CD4-positive, alpha-beta T cell treated with Interleukin-1 beta for 1 hour (primary cell): ENCODE data around the gene PCED1A.

Source experiments
- DNase-seq, 2 donors: peaks; one replicate each; pipeline ENCODE4 v3.0.0-alpha.2; 2020 to 2022

PCED1A gene, protein sequence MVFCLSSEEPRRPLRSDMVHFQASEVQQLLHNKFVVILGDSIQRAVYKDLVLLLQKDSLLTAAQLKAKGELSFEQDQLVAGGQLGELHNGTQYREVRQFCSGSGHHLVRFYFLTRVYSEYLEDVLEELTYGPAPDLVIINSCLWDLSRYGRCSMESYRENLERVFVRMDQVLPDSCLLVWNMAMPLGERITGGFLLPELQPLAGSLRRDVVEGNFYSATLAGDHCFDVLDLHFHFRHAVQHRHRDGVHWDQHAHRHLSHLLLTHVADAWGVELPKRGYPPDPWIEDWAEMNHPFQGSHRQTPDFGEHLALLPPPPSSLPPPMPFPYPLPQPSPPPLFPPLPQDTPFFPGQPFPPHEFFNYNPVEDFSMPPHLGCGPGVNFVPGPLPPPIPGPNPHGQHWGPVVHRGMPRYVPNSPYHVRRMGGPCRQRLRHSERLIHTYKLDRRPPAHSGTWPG

DNA sequence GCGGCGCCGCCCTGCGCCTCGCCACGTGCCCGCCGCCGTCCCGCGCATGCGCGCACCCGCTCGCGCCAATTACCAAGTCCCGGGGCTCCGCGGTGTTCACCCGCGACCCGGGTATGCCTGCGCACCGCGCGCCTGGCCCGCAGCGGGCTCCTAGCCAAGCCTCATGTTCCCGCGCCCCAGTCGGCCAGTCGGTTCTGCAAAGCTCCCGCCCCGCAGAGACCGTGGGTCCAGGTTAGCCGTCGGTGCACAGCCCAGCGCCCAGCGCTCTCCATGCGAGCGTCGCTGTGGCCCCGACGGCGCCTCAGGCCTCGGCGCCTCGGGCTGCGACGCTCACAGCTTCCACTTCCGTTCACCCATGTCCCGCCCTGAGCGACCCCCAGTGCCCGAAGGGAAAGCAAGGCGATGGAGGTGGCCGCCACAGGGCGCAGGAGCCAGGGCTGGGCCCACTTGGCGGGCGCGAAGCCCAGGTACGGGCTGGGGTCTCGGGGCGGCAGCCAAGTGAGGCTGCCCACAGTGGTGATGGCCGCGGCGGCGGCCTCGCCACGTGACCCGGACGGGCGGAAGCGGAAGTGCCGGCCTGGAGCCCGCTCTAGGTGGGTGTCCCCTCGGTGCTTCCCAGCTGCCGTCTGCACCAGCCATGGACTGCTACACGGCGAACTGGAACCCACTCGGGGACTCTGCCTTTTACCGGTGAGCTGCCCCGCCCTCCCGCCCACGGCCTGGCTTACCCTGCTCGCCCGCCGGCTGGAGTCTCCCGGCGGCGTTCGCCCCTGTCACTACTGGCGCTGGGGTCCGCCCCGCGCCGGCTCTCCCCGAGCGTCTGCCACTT lies at the start of gene PCED1A, which contains the start of gene VPS16:
Gene PCED1A, minus strand, starts transcription at position 518 of the 829 bp plus-strand sequence. CDS start 743 bp downstream, outside the sequence.
Gene VPS16, plus strand, starts transcription at position 608 of the 829 bp plus-strand sequence. Its CDS starts 30 bp downstream, at position 638.
- DNase-seq, result peak; percentile 88 to 89

DNA sequence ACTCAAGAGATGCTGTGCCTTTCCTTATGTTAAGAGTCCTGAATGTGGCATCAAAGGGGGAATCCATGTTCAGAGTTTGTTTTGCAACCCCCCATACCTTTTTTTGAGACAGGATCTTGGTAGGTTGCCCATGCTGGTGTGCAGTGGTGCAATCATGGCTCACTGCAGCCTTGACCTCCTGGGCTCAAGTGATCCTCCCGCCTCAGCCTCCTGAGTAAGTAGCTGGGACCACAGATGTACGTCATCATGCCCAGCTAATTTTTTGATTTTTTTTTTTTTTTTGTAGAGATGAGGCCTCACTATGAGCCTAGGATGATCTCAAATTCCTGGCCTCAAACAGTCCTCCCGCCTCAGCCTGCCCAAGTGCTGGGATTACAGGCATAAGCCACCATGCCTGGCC lies 49.3 kb upstream of the PCED1A start:
- DNase-seq, result no peak

DNA sequence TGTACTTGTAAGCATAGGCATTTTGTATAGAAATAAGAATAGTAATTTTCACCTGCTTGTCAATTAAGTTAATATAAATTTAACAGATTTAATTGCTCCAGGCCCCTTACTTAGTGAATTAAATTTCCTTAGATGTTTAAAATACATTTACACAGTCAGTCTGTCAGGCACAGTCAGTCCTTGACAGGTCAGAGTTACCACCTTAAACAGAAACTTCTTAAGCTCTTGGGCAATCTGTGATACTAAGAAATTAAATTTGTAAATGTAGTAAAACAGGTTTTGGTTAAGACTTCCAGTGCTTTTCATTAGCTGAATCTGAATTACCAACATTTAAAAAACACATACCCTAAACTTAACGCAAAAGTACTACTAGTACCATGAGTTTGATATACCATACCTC lies 48.8 kb upstream of the PCED1A start:
- DNase-seq, result no peak

DNA sequence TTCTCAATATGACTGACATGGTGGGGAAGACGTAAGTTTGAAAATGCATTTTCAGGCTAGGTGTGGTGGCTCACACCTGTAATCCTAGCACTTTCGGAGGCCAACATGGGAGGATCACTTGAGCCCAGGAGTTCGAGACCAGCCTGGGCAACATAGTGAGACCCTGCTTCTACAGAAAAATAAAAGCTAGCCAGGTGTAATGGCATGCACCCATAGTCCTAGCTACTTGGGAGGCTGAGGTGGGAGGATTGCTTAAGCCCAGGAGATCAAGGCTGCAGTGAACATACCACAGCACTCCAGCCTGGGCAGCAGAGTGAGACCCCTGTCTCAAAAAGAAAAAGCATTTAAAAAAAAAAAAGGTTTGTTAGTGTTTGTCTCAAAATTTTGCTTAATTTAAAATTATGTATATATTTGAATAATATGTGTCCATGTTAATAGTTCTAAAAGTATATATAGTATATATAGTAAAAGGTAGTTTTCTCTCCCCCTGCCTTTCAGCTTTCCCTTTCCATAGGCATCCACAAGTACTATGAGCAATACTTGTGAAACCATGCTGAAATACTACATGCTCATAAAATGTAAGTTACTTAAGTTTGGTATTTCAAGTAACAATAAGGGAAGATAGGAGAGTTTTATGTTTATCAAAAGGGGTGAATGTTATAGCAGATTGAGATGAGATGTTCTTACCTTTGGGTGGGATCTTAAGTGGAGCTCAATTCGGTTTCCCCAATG lies 47.9 kb upstream of the PCED1A start:
- DNase-seq, result no peak

DNA sequence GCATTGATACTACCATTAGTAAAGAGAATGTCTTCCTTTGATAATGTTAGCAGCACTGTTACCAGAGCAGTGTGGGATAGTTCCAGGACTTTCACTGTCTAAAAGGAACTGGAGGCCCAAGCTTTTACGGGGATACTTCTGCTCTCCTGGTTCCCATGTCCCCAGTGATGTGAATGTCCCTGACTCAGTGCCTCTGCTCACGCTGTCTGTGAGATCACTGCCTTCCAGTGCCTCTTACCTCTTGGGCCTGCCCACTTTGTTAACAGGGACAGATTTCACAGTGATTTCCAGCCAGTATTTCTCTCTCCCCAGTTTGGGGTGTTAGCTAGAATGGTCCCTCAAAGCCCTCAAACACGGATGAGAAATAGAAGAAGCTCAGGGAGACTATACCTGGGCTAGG lies 47.3 kb upstream of the PCED1A start:
- no peak for DNase-seq

DNA sequence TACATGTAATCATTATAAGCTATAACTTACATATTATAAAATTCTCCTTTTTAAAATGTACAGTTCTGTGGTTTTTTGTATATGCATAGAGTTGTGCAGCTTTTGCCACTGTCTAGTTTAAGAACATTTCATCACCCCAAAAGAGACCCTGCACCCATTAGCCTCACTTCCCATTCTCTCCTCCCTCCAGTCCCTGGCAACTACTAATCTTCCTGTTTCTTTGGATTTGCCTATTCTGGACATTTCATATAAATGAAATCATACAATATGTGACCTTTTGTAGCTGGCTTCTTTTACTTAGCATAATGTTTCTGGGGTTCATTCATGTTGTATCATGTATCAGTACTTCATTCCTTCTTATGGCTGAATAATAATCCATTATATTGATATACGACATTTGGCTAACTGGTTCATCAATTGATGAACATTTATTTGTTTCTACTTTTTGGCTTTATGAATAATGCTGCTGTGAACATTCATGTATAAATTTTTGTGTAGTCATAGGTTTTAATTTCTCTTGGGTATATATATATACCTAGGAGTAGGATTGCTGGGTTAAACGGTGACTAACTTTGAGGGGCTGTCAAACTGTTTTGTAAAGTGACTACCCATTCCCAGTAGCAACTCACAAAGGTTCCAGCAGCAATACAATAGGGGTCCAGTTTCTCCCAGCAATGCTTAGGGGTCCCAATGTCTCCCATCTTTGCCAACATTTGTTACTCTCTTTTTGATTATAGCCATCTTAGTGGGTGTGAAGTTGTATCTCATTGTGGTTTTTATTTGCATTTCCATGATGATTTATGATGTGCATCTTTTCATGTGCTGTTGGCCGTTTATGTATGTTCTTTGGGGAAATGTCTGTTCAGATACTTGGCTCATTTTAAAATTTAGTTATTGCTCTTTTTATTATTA lies 43.5 kb upstream of the PCED1A start:
- DNase-seq, result no peak

GRCh38 chr20:2880650-2881049 lies 40.2 kb upstream of the PCED1A start:
- DNase-seq, result no peak

DNA sequence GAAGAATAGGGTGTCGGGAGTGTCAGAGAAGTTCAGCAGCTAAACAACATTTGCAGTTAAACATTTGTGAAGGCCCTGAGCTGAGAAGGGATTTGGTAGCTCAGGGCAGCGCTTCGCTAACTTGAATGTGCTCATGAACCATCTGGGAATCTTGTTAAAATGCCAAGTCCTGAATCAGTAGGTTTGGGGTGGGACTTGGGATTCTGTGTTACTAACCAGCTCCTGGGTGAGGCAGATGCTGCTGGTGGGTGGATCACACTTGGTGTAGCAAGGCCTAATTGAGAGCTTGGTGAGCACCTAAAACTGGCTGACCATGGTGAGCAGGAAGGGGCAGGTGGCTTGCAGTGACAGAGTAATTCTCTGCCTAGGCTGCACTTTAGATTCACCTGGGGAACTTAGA lies 38.7 kb upstream of the PCED1A start:
- DNase-seq, result no peak

DNA sequence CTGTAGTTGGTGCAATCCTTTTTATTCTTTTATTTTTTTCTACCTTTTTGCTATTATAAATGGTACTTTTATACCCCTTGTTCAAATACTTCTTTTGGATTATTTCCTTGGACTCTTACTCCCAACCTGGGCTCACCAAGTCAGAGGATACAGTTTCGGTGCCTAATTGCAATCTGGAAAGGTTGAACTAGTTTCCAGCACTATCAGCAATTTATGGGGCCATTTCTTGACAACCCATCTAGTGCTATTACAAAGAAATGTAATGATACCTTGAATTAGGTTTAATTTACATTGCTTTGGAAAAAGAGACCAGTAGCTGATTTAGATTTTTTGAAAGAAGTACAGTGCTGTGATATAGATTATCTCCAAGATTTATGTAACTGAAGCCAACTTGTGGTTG lies 38.1 kb upstream of the PCED1A start:
- no peak for DNase-seq

GRCh38 chr20:2875690-2876203 lies 35.3 kb upstream of the PCED1A start:
- DNase-seq, result no peak

DNA sequence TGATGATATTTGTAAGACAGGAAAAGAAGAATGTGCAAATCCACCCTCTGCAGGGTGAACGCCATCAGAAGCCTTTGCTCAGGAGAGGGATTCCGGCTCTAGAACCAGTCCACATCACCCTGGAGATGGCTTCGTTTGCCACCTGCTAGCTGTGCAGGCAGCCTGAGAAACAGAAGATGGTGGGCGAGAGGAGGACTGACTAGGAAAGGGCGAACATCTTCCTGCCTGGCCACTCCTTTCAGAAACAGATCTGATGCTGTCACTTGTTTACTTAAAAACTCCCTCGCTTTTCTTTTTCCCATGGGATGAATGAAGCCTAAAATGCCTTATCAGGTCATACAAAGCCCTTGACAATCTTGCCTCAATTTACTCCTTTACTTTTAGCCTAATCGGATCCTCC lies 34.0 kb upstream of the PCED1A start:
- DNase-seq, result no peak

DNA sequence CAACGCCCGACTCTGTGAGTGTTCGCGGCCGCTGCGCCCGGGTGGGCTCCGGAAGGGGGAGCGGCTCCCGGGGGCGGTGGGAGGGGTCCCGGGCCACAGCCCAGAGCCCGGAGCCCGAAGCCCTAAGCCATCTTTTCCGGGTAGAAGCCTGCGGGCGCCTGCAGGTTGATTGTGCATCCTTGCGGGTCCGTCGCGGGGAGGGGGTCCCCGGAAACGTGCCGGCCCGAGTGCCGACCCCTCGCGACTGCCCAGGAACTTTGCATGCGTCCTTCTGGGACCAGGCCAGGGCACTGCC lies 33.2 kb upstream of the PCED1A start:
- DNase-seq, result peak in 1 of 2 donors; percentile 68

DNA sequence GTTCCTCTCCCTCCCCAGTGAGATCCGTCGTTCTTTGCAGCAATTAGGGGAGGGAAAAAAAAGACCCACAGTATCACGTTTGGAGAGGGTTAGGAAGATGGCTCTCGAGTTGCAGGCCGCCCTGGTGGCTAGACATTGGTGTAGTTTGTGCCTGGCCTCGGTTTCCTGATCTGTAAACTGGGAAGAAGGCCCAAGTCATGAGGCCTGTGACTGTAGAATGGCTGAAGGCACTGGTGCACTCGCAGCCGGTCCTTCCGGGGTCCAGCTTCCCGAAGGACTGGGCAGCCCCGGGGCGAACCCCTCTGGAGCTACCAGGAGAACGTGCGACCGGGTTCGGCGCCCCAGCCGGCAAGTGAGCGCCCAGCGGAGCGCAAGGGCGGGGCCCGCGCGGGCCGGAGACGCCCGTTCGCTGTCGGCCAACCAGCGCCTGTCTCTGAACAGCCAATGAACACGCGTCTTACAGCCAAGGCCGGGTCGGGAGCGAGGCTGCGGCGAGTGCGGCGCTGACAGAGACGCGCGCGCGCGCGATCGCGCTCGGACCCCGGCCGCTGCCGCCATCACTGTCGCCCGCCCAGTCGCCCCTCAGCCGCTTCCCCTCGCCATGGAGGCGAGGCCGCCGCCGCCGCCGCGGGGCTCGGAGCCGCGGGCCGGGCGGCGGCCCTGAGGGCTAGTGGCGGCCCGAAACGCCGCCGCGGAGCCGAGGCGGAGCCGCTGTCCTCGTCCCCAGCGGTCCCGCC lies 32.7 kb upstream of the PCED1A start, which contains the start of gene PTPRA:
Gene PTPRA, plus strand, starts transcription at position 472 of the 737 bp plus-strand sequence. CDS start 90,797 bp downstream, outside the sequence.
- peak; percentile 90 to 93 for DNase-seq

DNA sequence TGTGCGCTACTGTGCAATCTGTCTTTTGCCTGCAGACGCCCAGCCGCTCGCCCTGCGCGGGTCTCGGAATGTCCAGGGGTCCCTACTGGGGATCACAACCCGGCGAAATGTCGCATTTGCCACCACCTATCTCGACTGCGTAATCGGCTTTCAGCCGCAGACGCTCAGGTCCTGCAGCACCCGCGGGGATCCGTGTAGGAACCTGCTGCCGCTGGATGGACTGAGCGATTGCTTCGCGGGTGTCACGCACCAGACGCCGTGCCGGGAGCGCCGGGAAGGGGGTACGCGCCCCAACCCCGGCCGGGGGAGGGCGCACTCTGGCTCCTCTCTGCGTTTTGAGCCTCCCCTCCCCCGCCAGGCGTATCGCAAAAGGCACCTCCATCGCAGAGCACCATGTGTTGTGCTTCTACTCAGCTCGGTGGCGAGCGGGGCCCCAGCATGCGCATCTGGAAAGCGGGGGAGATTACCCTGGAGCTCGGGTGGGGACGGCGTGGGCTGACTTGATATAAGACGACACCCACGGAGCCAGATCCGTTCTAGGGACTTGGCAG lies 32.1 kb upstream of the PCED1A start:
- DNase-seq, result peak; percentile 73

- peak in 1 of 2 donors; percentile 22 for DNase-seq
Measured at GRCh38 chr20:2871661-2872458, 31.4 kb upstream of the PCED1A start.

DNA sequence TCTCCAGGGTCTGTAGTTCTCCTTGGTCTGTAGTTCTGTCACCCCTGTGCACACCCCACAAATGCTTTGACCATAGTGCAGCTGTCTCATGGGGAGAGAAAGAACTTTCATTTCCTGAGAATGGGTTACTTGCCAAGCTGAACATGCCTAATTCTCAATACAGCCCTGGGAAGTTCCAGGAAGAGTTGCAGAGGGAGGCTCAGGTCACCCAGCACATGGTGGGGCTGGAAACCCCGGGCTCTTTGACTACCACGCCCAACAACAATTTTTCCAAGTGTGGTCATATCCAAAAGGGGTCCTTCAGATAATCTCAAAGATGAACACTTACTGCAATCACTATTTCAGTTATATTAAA lies 30.6 kb upstream of the PCED1A start:
- DNase-seq, result no peak

GRCh38 chr20:2869381-2869780 lies 28.9 kb upstream of the PCED1A start:
- DNase-seq, result no peak

GRCh38 chr20:2867081-2867864 lies 26.8 kb upstream of the PCED1A start:
- no peak for DNase-seq

GRCh38 chr20:2866236-2866635 lies 25.8 kb upstream of the PCED1A start:
- no peak for DNase-seq
